OCI-LY1 (cell line): ENCODE measurements around the gene TPM1.

ENCODE experiments used
- CTCF ChIP-seq: fragments of 200-600 bp; sonication (generic), shearing (Covaris generic); IDR thresholded peaks from 2 replicates; pipeline ENCODE4 v1.5.1; 2017; ENCODE audit warnings: mild to moderate bottlenecking, antibody characterized with exemption, low read length, moderate library complexity, mixed read lengths
- EZH2 ChIP-seq: fragments of 200-600 bp; sonication (generic), shearing (Covaris generic); IDR thresholded peaks from 2 replicates; pipeline ENCODE4 v1.8.0; 2017; ENCODE audit warnings: borderline replicate concordance, mixed run types, mild to moderate bottlenecking, antibody characterized with exemption, low read length, moderate library complexity, mixed read lengths

- TF ChIP-seq EZH2 (no peak), CTCF (no peak)
These were observed 1.6 kb downstream of the TPM1 start for GRCh38 chr15:63044077-63044644.
